GM19239 (cell line): ENCODE results near the gene IRX2.

Experiments used
- DNase-seq: peaks from one replicate; pipeline ENCODE4 v3.0.0; 2011; ENCODE audit warnings: low spot score; ENCODE audit not compliant: insufficient read length
- FAIRE-seq: peaks from 2 replicates; lab custom pipeline; 2011; peaks lifted over from hg19 to GRCh38; lab: Jason Lieb, UNC

IRX2 gene

DNA sequence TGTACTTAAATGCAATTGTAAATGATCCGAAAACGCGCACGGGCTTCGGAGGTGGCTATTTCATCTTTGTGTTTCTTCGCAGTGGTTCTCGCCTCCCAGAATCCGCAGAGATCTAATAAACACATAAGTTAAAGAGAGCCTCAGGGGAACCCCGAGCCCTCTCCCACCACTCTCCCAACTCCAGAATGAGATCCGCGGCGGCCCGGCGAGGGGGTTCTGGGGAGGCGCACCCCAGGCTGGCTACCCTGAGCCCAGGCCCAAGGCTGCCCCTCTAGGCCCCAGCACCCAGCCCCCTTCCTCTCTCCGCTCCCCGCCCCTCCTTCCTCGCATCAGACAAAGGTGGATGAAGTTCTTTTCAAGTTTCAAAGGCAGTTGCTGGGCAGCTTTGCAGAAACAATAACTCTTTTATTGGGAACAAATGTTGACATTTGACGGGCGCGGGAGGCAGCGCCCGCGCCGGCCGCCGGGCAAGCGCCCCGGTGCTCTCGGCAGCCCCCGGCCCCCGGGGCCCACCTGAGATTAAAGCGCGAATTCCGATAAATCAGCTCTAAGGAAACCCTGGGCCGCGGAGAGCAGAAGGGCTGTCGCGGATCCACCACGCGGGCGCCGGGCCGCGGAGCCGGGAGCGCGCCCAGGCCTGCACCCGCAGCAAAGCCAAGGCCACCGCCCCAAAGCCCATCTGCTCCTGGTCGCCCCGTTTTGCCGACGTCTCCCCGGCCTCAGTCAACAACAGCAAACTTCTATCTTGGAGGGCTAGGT is 8.4 kb downstream of the IRX2 start:
- FAIRE-seq (no peak), DNase-seq (no peak)

DNA sequence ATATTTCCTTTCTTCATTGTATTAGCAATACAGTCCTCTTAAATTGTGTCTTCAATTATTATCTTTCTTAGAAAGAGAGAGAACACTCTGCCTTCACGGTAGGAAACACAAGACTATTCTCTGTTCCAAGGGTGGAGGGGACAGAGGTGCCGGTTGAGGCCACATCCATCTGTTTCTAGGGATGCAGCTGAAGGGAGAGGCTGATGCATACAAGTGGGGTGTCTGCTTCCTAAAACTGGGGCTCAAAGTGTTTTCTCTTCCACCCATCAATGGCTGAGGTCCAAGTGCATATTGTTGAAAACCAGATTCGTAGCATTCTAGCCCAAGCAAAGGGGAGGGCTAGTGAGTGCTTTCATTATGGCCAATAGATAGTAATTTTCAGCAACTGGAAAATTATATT is 9.5 kb downstream of the IRX2 start:
- FAIRE-seq (no peak), DNase-seq (no peak)

DNA sequence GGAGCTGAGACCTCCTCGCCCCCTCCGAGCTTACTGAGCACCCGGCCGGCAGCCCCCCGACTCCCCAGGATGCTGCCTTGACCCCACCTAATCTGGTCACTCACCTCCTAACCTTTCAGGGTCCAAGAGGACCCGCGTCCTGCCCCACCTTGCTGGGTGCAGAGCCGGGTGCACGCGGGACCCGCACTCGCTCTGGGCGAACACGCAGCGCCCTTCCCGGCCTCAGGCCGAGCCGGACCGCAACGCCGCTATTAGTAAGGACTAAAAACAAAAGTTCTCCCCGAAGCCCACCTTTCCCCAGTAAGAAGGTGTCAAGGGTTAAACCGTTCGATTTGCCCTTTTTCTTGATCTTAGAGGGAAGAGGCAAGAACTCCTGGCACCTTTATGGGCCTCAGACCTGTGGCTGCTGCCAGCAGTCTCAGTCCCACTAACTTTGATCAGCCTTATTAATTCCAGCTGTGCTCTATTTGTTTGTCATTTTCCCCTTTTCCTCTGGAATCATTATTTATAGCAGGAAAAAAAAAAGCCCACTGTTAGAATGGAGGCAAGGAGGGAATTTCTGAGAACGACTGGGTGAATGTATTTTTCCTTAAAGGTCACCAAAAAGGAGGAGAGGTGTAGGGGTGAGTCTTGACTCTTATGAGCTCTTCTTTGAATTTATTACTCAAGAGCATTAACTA is 10.5 kb downstream of the IRX2 start:
- FAIRE-seq, result no peak
- no peak for DNase-seq

DNA sequence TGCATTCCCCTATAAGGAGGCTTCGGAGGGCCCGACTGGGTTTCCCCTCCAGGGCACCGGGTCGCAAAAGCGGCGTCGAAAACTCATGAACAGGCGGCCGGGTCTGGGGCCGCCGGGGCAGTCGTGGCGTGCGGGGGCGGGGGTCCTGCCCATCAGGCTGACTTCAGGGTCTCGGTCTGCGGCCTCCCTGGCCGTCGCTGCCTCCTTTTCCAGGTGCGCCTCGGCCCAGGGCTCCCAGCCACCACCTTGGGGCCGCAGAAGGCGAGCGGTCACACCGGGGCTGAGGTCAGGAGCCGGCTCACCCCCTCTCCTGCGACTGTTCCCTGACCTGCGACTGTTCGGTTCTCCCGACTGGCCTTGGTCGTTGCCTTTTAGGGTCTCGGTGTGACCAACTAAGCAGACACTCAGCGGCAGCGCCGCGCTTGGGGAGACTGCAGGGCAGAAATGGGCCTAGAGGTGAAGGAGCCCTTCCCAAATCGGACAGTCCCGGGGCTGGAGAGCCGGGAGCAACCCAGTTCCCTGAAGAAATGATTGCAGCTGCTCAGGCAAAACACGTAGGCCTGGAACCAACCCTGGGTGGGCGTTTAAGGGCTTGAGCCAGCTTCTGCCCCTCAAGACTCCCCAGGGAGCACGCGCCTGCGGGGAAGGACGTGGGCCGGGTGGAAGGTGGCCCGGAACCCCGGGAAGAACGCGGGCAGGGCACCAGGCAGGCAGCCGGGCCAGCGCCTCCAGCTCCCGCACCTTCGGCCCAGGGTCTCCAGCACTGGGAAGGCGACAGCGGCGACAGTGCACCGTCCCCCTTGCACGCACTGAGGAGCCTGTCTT is 11.2 kb downstream of the IRX2 start:
- FAIRE-seq, result no peak
- no peak for DNase-seq

DNA sequence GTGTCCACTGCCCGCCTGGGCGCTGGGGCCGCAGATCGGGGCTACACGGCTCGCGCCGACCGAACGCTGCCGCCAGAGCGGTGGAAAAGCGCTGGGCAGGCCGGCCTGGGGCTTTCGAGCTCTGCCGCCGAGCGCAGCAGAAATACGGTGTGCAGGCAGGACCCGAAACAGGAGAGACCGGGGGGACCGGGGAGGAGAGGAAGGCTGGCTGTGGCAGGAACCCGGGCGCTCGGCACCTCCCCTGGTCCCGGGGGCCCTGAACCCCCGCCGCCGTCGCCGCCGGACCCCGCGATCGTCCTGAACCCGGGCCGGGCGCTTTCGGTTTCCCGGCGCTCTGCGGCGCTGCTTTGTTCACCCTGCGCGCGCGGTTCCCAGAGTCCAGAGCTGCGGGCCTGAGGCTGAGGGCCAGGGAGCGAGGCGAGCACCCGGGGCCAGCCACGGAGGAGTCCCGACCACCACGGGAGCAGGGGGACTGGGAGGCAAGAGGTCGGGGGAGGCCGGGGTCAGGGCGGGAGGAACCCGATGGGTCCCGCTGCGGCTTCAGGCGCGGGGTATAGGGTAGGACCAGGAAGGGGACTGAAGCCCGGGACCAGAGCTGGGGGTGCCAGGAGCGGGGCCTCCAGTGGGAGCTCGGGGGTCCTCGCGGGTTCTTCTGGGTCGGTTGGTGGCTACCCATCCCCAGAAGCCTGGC is 12.0 kb downstream of the IRX2 start:
- DNase-seq (no peak), FAIRE-seq (no peak)

DNA sequence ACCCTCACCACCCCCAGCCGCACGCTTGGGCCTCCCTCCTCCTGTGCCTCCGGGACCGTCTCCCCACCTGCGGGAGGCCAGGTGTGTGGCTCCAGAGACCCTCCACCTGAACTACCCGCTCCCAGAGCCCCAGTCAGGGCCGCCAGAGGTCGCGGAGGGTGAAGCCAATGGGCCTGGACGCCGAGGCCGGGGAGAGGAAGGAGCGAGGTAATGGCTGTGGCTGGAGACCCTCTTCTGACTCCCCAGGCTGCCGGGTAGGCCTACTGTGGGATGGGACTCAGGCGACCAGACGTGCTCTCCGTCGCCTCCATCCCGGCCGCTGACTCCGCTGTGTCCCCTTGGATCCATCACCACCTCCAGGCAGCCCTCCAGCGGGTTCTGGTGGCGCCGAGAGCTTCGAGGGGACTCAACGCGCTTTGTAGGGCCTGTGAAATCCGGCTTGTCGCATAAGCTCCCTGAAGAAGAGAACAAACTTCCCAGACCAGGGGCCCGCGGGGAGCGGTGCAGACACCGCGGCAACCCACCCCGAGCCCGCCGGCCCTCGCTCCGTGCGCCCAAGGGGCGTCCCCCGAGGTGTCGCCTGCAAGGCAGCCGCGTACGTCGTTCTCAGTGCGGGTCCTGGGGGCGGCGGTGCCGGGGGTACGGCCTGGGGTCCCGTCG is 12.6 kb downstream of the IRX2 start:
- no peak for FAIRE-seq
- no peak for DNase-seq

DNA sequence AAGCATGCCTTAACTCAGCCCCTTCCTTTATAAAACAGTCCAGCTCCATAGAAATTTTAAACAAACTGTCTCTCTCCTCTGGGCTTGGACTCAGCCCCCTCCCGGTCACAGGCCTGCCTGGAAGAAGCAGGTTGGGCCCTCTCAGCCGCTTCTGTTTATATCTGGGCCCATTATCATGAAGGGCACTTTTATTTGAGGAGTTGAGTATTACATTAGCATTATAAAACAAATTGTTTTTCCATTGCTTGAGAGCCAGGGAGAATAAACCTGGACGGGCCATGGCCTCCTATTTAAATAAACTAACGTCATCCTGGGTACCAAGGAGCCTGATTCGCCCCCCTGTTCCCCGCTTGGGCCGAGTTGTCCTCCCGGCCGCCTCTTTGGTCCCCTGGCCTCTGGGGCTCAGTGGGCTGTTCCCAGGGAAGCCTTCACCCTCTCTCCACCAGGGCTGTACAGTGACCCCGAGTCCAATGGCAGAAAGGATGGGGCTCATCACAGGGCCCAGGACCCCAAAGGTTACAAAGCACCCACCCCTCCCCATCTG is 13.2 kb downstream of the IRX2 start:
- no peak for FAIRE-seq
- no peak for DNase-seq

DNA sequence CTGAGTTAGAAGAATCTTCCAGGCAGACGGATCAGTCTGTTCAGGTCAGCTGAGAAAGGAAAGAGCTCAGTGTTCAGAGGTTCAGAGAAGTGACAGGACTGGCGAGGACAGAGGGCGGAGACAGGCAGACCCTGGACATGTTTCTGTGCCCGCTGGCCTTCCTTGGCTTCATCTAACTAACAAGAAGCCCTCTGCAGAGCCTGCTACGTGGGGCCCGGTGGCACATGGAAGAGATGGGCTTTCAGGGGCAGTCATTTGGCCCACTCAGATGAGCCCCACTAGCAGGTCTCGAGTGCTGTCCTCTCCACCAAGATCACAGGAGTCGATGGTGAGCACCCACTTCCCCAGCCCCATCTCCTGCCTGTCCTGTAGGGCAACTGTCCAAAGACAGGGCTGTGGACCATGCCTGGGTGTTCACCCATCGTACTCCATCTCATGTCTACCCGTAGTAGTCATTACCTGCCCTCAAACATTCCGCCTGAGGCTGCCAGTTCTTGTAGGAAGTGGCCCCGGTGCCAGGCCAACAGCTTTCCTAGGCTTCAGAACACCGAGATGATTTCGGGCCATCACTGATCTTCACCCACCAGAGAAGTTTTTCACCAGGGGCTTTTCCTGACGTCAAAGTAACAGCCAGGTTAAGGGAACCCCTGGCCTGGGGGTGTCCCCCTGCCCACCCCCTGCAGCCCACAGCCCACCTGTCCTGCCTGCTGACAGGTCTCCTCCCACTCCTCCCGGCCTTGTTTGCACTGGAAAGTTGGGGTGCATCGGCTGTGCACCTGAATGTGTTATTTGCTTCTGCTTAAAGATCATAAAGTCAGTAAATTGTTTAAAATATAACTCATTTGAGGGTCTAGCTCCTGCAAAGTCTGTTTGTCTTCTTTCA is 14.0 kb downstream of the IRX2 start:
- DNase-seq (no peak), FAIRE-seq (no peak)

DNA sequence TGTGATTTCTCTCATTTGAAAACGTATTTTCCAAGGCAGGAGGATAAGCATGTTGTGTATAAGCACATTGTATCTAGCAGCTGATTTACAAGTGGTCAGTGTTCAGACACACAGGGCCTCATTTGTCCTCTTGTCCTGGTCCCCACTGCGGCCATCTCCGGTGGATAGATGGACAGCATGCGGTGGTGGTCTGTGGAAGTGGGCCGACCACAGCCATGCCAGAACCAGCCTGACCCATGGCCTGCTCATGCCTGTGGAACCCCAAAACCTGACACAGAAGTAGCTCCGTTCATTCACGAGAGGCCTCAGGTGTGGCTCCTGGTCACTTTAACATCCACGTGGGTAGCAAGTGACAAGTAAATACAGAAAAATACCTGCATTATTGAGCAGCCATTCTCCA is 14.6 kb downstream of the IRX2 start:
- no peak for DNase-seq
- no peak for FAIRE-seq

DNA sequence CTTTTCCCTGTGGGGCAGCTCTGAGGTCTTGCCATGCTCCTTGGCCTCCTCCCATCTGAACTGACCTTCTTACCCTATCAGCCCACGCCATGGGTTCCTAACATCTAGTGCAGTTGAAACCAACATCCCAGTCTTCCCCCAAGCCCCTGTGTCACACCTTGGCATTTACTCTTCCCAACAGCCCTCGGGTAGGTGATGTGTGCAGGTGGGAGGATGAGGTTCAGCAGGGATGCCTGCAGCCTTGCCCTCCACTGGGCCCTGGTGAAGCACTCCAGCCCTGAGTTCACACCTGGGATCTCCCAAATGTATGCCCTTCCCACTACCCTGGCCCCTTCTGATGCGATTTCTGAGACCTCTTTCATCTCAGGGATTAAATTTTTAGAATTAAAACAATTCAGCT is 15.5 kb downstream of the IRX2 start:
- DNase-seq (no peak), FAIRE-seq (no peak)

DNA sequence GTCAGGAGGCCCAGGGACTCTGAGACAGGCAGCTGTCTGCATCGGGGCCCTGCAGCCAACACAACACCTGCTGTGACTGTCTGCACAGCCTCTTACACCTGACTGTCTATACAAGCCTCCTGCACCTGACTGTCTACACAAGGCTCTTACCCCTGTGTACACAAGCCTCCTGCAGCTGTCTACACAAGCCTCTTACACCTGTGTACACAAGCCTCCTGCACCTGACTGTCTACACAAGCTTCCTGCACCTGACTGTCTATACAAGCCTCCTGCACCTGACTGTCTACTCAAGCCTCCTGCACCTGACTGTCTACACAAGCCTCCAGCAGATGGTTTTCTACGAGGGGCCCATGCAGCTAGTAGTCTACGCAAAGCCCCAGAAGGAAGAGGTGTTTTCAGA is 18.6 kb downstream of the IRX2 start:
- FAIRE-seq, result no peak

DNA sequence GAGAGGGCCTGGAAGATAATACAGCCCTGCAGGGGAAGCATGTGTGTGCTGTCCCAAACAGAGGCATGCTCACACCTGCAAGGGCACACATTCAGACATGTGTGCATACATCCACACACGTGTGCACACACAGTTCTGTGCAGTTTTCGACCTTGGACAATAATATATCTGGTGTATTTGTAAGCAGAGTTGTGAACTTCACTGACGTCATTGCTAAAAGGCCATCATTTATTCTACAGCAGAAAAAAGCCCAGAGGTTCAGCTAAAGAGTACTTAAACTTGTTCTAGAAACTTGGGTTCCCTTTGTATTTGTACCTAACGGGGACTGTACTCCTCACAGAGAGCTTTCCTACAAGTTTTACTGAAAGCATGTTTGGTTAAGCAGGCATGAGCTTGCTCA is 19.5 kb downstream of the IRX2 start:
- FAIRE-seq (no peak), DNase-seq (no peak)

More for the DNA sequence above, 18.6 kb downstream of the IRX2 start:
- no peak for DNase-seq

DNA sequence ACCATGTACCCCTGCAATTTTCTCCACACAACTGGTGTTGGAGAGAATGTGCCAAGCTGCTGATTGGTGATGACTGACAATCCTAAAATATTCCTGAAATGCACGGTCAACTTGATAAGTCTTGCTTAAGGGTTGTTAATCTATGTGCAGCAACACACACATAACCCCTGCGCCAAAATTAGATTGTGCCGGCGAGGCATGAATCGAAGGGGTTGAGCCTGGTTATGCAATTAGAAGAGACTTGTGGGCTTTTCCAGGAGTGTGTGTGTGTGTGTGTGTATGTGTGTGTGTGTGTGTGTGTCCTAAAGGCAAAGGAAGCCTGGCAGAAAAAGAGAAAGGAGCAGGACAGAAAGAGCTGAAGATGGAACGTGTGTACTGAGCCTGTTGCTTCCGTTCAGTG is 22.3 kb downstream of the IRX2 start:
- no peak for DNase-seq
- FAIRE-seq, result no peak

DNA sequence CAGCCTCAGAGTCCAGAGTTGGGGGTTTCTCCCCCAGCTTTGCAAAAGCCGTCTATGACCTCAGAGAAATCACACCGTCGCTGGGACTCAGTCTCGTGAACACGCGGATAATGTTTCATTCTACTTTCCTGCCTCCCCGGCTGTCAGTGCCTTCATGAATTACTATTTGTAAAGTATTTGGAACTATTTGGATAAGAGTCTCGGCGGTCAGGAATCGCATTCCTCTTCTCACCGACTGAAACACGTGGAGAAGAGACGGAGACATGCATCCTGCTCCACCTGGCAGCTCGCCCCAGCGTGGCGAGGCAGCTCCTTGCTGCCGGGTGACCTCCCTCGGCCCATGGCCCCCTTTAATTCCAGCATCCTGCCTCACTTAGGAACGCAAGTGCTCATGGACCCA is 23.9 kb downstream of the IRX2 start:
- DNase-seq (no peak), FAIRE-seq (no peak)

DNA sequence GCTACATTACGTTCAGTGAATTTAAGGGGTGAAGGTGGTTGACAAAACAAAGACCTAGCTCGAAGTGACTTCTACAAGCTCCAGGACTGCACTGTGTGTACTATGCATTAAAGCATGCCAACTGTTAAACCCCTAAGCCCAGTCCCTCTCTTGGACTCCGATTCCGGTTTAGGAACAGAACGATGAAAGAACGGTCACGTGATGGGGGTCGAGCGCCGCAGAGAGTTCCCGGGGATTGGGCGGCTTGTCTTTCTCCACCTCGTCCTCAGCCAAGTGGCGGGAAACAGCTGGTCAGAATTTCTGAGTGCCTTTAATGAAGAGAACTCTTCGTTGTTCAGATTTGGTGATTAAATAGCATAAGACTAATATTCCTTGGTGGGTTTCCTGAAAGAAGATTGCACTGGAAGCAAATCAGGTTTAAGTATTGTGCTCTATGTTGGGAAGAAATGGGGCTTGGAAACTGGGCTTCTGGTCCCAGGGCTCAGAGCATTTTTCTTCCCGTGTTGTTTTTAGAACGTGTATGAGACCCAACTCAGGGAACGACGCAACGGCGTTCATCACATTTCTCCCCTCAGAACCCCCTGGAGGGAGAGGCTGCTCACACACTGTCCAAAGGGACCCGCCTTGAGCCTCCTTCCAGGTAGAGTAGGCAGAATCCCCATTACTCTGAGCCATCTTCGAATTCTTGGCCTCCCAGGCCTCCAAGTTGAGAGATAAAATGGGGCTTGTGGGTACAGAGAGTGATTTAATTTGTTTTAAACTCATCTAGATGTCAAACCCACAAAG is 25.3 kb downstream of the IRX2 start:
- DNase-seq (no peak), FAIRE-seq (no peak)

DNA sequence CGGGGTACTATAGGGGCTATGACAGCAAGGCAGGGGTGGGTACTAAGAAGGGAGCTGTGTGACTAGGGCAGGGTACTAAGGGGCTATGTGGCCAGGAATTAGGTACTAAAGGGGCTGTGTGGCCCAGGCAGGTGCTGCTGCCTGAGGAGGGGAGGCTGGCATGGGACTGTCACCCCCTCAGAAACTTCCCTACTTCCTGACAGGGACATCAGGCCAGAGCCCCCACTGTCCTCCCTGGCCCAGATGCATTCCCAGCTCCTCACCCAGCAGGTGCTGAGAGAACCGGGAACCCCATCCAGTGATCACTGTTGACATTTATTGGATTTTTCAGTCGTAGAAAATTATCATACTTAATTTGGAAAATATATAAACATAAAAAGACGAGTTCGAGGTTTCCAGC is 26.6 kb downstream of the IRX2 start:
- no peak for DNase-seq
- FAIRE-seq, result no peak

DNA sequence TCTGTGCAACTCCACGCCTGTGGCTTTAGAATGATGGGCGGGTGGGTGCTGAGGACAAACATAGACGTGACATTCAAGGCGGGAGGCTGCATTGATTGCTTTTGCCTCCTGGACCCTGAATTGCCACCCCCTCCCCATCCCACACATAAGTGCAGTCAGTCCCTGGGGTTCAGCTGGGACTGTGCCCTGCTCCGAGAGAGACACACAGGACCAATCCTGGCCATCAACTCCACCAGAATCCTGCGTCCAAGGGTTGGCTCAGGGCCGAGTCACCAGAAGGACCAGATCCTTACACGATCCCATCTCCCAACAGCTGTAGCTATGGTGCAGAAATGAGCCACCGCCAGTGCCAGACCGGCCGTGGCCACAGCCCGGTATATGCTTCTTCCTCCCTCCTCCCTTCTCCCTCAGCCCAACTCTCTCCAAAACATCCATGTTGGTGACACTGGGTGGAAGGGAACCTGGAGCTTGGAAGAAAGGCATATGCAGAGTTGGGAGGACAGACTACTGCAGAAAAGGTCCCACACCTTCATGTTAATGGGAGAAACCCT is 27.4 kb downstream of the IRX2 start:
- FAIRE-seq (no peak), DNase-seq (no peak)

DNA sequence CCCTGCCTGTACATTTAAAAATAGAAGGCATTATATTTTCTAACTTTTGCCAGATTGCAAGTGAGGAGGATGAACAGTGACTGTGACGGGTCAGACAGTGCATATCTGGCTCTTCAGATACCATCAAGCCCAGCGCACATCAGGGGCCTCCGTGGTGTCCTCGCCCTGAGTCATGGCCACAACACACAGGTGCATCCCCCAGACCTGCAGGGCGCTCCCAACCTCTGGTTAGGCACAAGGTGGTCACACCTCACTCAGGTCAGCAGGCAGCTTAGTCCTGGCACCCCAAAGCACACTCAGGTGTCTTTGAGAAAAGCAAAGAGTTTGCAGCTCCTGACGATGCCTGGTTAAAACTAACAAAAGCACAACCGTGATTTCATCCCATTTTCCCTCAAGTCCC is 28.6 kb downstream of the IRX2 start:
- DNase-seq (no peak), FAIRE-seq (no peak)
